MM.1S (cell line): ENCODE results near the gene DCLK1.

Experiments
- EZH2 ChIP-seq: fragments of 300-600 bp; sonication (generic); optimal IDR thresholded peaks from 2 replicates; pipeline ENCODE3; 2017; ENCODE audit warnings: low read depth, mild to moderate bottlenecking, antibody characterized with exemption, low read length, mixed read lengths
- TF ChIP-seq, protein P1 (sequence below): fragments of 300-600 bp; sonication (generic); IDR thresholded peaks from 2 replicates; pipeline ENCODE4 v1.5.1; 2016; ENCODE audit warnings: antibody characterized with exemption, low read length, mixed read lengths

DNA sequence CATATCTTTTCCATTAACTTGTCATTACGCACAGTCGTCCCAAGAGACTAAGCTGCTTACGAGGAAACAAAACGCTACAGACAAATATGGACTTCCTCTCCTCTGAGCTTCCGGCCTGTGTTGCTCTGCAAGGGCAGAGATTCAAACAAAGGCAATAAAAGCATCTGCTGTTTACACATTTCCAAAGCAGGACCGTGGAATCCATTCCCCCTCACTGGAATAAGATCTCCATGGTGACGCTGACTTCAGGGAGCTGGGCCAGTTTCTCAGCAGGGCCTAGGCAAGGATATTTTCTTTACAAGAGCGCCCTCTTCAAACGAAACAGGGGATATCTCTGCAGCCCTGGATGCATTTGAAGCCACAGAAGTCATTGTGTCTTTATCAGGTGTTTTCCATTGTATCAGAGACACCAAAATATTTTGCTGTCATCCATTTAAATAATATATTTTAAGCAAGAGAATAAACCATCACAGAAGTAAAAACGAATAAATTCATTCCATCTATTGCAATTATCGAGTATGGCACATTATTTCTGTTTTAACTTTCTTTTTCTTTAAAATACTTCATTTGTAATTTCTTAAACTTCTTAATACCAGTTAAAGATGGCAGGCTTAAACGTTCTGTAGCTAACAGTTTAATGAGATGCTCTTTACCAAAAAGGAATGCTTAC is 177.5 kb downstream of the DCLK1 start:
- TF ChIP-seq, protein P1, sequence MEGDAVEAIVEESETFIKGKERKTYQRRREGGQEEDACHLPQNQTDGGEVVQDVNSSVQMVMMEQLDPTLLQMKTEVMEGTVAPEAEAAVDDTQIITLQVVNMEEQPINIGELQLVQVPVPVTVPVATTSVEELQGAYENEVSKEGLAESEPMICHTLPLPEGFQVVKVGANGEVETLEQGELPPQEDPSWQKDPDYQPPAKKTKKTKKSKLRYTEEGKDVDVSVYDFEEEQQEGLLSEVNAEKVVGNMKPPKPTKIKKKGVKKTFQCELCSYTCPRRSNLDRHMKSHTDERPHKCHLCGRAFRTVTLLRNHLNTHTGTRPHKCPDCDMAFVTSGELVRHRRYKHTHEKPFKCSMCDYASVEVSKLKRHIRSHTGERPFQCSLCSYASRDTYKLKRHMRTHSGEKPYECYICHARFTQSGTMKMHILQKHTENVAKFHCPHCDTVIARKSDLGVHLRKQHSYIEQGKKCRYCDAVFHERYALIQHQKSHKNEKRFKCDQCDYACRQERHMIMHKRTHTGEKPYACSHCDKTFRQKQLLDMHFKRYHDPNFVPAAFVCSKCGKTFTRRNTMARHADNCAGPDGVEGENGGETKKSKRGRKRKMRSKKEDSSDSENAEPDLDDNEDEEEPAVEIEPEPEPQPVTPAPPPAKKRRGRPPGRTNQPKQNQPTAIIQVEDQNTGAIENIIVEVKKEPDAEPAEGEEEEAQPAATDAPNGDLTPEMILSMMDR, result peak; percentile 52
- no peak for TF ChIP-seq EZH2
